Neural progenitor cell (in vitro differentiated cells): ENCODE measurements around the gene RASA1. TPM values are rescaled to one million over a fixed set of nuclear protein-coding genes. Genes with fewer than 3 reads are reported as not detected.

Experiments
- DNase-seq: peaks from one replicate; pipeline ENCODE4 v3.0.0-alpha.2; 2016; ENCODE audit warnings: low spot score
- H2AFZ ChIP-seq: fragments of 200-600 bp; sonication (generic); replicated peaks from 2 replicates; pipeline ENCODE4 v1.6.1; 2016; ENCODE audit warnings: antibody characterized with exemption
- H3F3A ChIP-seq: fragments of 200-600 bp; sonication (generic); 2 replicates; pipeline ENCODE4 v1.6.1; 2016; ENCODE audit warnings: antibody characterized with exemption, low read depth
- H3K27ac ChIP-seq: fragments of 200-600 bp; sonication (generic); 2 replicates; pipeline ENCODE4 v1.5.1; 2016; ENCODE audit warnings: mild to moderate bottlenecking
- H3K27me3 ChIP-seq: fragments of 200-600 bp; sonication (generic); 2 replicates; pipeline ENCODE4 v1.6.1; 2016; ENCODE audit warnings: mild to moderate bottlenecking, moderate library complexity
- H3K36me3 ChIP-seq: fragments of 200-600 bp; sonication (generic); 2 replicates; pipeline ENCODE4 v1.5.1; 2016
- H3K4me1 ChIP-seq: fragments of 200-600 bp; sonication (generic); 2 replicates; pipeline ENCODE4 v1.6.1; 2016; ENCODE audit warnings: mixed run types
- H3K4me2 ChIP-seq: fragments of 200-600 bp; sonication (generic); 2 replicates; pipeline ENCODE4 v1.6.1; 2016
- H3K4me3 ChIP-seq: fragments of 200-600 bp; sonication (generic); 2 replicates; pipeline ENCODE4 v1.5.1; 2016
- H3K79me2 ChIP-seq: fragments of 200-600 bp; sonication (generic); 2 replicates; pipeline ENCODE4 v1.6.1; 2016; ENCODE audit warnings: low read depth
- H3K9ac ChIP-seq: fragments of 200-600 bp; sonication (generic); 2 replicates; pipeline ENCODE4 v1.6.1; 2016
- H3K9me3 ChIP-seq: fragments of 200-600 bp; sonication (generic); 2 replicates; pipeline ENCODE4 v1.5.1; 2016; ENCODE audit warnings: low read depth
- H4K20me1 ChIP-seq: fragments of 200-600 bp; sonication (generic); 2 replicates; pipeline ENCODE4 v1.6.1; 2016; ENCODE audit warnings: low read depth
- H3K27ac Mint-ChIP-seq: 3 replicates; pipeline ENCODE4 v1.8.0; 2021; ENCODE audit warnings: mixed read lengths
- H3K27me3 Mint-ChIP-seq: 2 replicates; pipeline ENCODE4 v1.8.0; 2022; ENCODE audit warnings: low read depth, mild to moderate bottlenecking, inconsistent platforms, moderate library complexity, mixed read lengths; ENCODE audit not compliant: insufficient read depth
- H3K36me3 Mint-ChIP-seq: 3 replicates; pipeline ENCODE4 v1.8.0; 2021; ENCODE audit warnings: mixed read lengths
- H3K4me1 Mint-ChIP-seq: 3 replicates; pipeline ENCODE4 v1.8.0; 2021; ENCODE audit warnings: mixed read lengths
- H3K4me3 Mint-ChIP-seq: 3 replicates; pipeline ENCODE4 v1.8.0; 2021; ENCODE audit warnings: mild to moderate bottlenecking, moderate library complexity, mixed read lengths
- H3K9me3 Mint-ChIP-seq: 3 replicates; pipeline ENCODE4 v1.8.0; 2020; ENCODE audit warnings: mixed read lengths
- CTCF ChIP-seq: fragments of 200-600 bp; sonication (generic); IDR thresholded peaks from 2 replicates; pipeline ENCODE4 v1.5.1; 2017; ENCODE audit warnings: antibody characterized with exemption, mild to moderate bottlenecking
- EZH2 ChIP-seq: fragments of 200-600 bp; sonication (generic); IDR thresholded peaks from 2 replicates; pipeline ENCODE4 v1.6.1; 2017; ENCODE audit warnings: antibody characterized with exemption, mild to moderate bottlenecking, moderate library complexity
- EZH2phosphoT487 ChIP-seq: fragments of 200-600 bp; sonication (generic); IDR thresholded peaks from 2 replicates; pipeline ENCODE4 v1.6.1; 2017; ENCODE audit warnings: antibody characterized with exemption
- total RNA-seq: library from RNA; depleted of rRNA; stranded (reverse); fragments of >200 nt; gene quantifications from 2 replicates; pipeline ENCODE4 v1.2.3, GENCODE V29; 2015; ENCODE audit warnings: low replicate concordance

RASA1 gene
- total RNA-seq, 1 donor from 2014 or later, result 60.9 TPM

- Histone ChIP-seq H4K20me1 (no peaks in the 10 kb centered on the region), H3K9me3 (no peaks in the 10 kb centered on the region), H3F3A (no peaks in the 10 kb centered on the region), H3K27ac (no peak overlapping the region), H3K4me3 (no peak overlapping the region), H3K4me2 (no peak overlapping the region), H3K27me3 (no peaks in the 10 kb centered on the region), H3K4me1 (no peaks in the 10 kb centered on the region), H3K36me3 (no peaks in the 10 kb centered on the region), H3K9ac (no peak overlapping the region), H2AFZ (no peak overlapping the region), H3K79me2 (no peaks in the 10 kb centered on the region)
- no peak for DNase-seq
- H3K4me1 Mint-ChIP-seq, result no peaks in the 10 kb centered on the region
- H3K9me3 Mint-ChIP-seq, result no peaks in the 10 kb centered on the region
- H3K36me3 Mint-ChIP-seq, result peaks cover 24% of the 10 kb centered on the region
- no peaks in the 10 kb centered on the region for H3K27me3 Mint-ChIP-seq
- H3K4me3 Mint-ChIP-seq, result no peak overlapping the region
- H3K27ac Mint-ChIP-seq, result no peak overlapping the region
- TF ChIP-seq EZH2phosphoT487 (no peak), EZH2 (no peak), CTCF (no peak)
Observed at GRCh38 chr5:87360132-87360531, 92.4 kb downstream of the RASA1 start.

GRCh38 chr5:87361031-87361445 lies 93.4 kb downstream of the RASA1 start:
- H3K4me2 ChIP-seq, result no peak overlapping the region
- no peak for DNase-seq
- no peaks in the 10 kb centered on the region for H4K20me1 ChIP-seq
- no peaks in the 10 kb centered on the region for H3K4me1 ChIP-seq
- H3K9me3 Mint-ChIP-seq, result no peaks in the 10 kb centered on the region
- H2AFZ ChIP-seq, result no peak overlapping the region
- H3K27ac Mint-ChIP-seq, result no peak overlapping the region
- H3K36me3 Mint-ChIP-seq, result peaks cover 19% of the 10 kb centered on the region
- H3K27ac ChIP-seq, result no peak overlapping the region
- no peaks in the 10 kb centered on the region for H3K79me2 ChIP-seq
- peaks cover 5% of the 10 kb centered on the region for H3K36me3 ChIP-seq
- TF ChIP-seq CTCF (no peak), EZH2 (no peak), EZH2phosphoT487 (no peak)
- H3K9me3 ChIP-seq, result no peaks in the 10 kb centered on the region
- H3K4me1 Mint-ChIP-seq, result no peaks in the 10 kb centered on the region
- no peaks in the 10 kb centered on the region for H3F3A ChIP-seq
- H3K27me3 Mint-ChIP-seq, result no peaks in the 10 kb centered on the region
- H3K9ac ChIP-seq, result no peak overlapping the region
- no peak overlapping the region for H3K4me3 Mint-ChIP-seq
- H3K27me3 ChIP-seq, result no peaks in the 10 kb centered on the region
- no peak overlapping the region for H3K4me3 ChIP-seq

- Mint-ChIP-seq H3K4me1 (no peaks in the 10 kb centered on the region), H3K4me3 (no peak overlapping the region), H3K36me3 (peaks cover 20% of the 10 kb centered on the region), H3K9me3 (no peaks in the 10 kb centered on the region), H3K27me3 (no peaks in the 10 kb centered on the region), H3K27ac (no peak overlapping the region)
- no peak for DNase-seq
- Histone ChIP-seq H3K27me3 (no peaks in the 10 kb centered on the region), H3K79me2 (no peaks in the 10 kb centered on the region), H3F3A (no peaks in the 10 kb centered on the region), H3K27ac (no peak overlapping the region), H3K4me3 (no peak overlapping the region), H3K4me1 (no peaks in the 10 kb centered on the region), H2AFZ (no peak overlapping the region), H3K36me3 (peaks cover 8% of the 10 kb centered on the region), H3K4me2 (no peak overlapping the region), H3K9me3 (no peaks in the 10 kb centered on the region), H3K9ac (no peak overlapping the region), H4K20me1 (no peaks in the 10 kb centered on the region)
- TF ChIP-seq EZH2 (no peak), EZH2phosphoT487 (no peak), CTCF (no peak)
Observed at GRCh38 chr5:87361536-87362213, 94.0 kb downstream of the RASA1 start.
